Panc1 (cell line): ENCODE measurements around the gene AQP1. TPM values are rescaled to one million over a fixed set of nuclear protein-coding genes. Genes with fewer than 3 reads are reported as not detected.

Source experiments
- ATAC-seq: fragments of 200-7000 bp; cut with Tn5 transposase; 2 replicates; pipeline ENCODE4 v1.9.1; 2020; ENCODE audit warnings: mild to moderate bottlenecking, moderate library complexity
- BruUV-seq: library from RNA; stranded (reverse); fragments of 400-500 nt; replicated peaks from 2 replicates; lab custom pipeline; 2021; lab: Mats Ljungman, UMichigan
- CTCF ChIA-PET: fragments of 300-600 bp; sonication (Branson Sonifier 250); formaldehyde crosslinking; loops from one replicate; lab custom pipeline; 2022; ENCODE audit warnings: antibody characterized with exemption; lab: Charles Lee
- POLR2A ChIA-PET: fragments of 300-600 bp; sonication (Branson Sonifier 250); formaldehyde crosslinking; loops from one replicate; lab custom pipeline; 2022; ENCODE audit warnings: antibody characterized with exemption; lab: Charles Lee
- DNase-seq: peaks from one replicate; pipeline ENCODE4 v3.0.0-alpha.2; 2010; ENCODE audit warnings: low read depth, low spot score
- H3K27ac ChIP-seq: 2 replicates; pipeline ENCODE4 v1.5.1; 2011; ENCODE audit warnings: mild to moderate bottlenecking, low read length, inconsistent platforms
- H3K27me3 ChIP-seq: fragments of 200-500 bp; sonication (Bioruptor generic); 2 replicates; pipeline ENCODE4 v1.6.0; 2014; ENCODE audit warnings: low read length, inconsistent platforms; ENCODE audit not compliant: control insufficient read depth, insufficient read depth
- H3K36me3 ChIP-seq: fragments of 200-500 bp; sonication (Bioruptor generic); 2 replicates; pipeline ENCODE4 v1.5.1; 2014; ENCODE audit warnings: inconsistent platforms, mild to moderate bottlenecking, low read length, moderate library complexity; ENCODE audit not compliant: control insufficient read depth, insufficient read depth
- H3K4me1 ChIP-seq: 2 replicates; pipeline ENCODE4 v1.5.1; 2011; ENCODE audit warnings: inconsistent platforms, mild to moderate bottlenecking, low read length, moderate library complexity; ENCODE audit not compliant: control insufficient read depth, insufficient read depth
- H3K4me3 ChIP-seq, 2 experiments: 2 replicates each; pipeline ENCODE4 v1.5.1; 2011 to 2012; ENCODE audit warnings: low read depth in 2 of 2, low read length in 2 of 2, mild to moderate bottlenecking in 2 of 2, inconsistent platforms in 1 of 2, moderate library complexity in 1 of 2
- H3K9me3 ChIP-seq: fragments of 200-500 bp; sonication (Bioruptor generic); 2 replicates; pipeline ENCODE4 v1.5.1; 2014; ENCODE audit warnings: low read depth, mild to moderate bottlenecking, inconsistent platforms, low read length, moderate library complexity; ENCODE audit not compliant: control insufficient read depth, insufficient read depth
- POLR2AphosphoS5 ChIP-seq: IDR thresholded peaks from 2 replicates; pipeline ENCODE4 v1.6.1; 2012; ENCODE audit warnings: mild to moderate bottlenecking, low read depth, low read length, moderate library complexity
- SIN3A ChIP-seq: IDR thresholded peaks from 2 replicates; pipeline ENCODE4 v1.6.1; 2012; ENCODE audit warnings: low read depth, mild to moderate bottlenecking, low read length, moderate library complexity, borderline replicate concordance; ENCODE audit not compliant: insufficient read depth
- TCF7L2 ChIP-seq: IDR thresholded peaks from 2 replicates; pipeline ENCODE4 v1.6.1; 2011; ENCODE audit warnings: mild to moderate bottlenecking, low read depth, low read length, inconsistent platforms
- in situ Hi-C: cut with HindIII; loops from 2 replicates; pipeline ENCODE4 v1.10.0; 2016; ENCODE audit warnings: low sequenced_read_pairs, low pct_unique_long_range_greater_than_20kb
- intact Hi-C: fragments of 100-400 bp; cut with micrococcal nuclease; formaldehyde crosslinking; loops from one replicate; pipeline ENCODE4 v1.10.0; 2022; ENCODE audit not compliant: unreplicated experiment
- total RNA-seq: library from RNA; stranded (reverse); gene quantifications from one replicate; pipeline ENCODE4 v1.2.1, GENCODE V29; 2021; ENCODE audit not compliant: unreplicated experiment
- TF ChIP-seq, protein P1 (sequence below), 2 experiments: IDR thresholded peaks; 2 replicates each; pipeline ENCODE4 v1.6.1; 2011 to 2012; ENCODE audit warnings: low read depth in 2 of 2, control low read depth in 1 of 2, low read length in 1 of 2, mild to moderate bottlenecking in 1 of 2, moderate library complexity in 1 of 2; ENCODE audit not compliant: insufficient read depth in 1 of 2
- TF ChIP-seq, protein P2 (sequence below): fragments of 450-650 bp; IDR thresholded peaks from 2 replicates; pipeline ENCODE4 v1.5.1; 2017; ENCODE audit warnings: mild to moderate bottlenecking

Gene AQP1
- total RNA-seq, 1 experiment from 2014 or later: 0.57 TPM

DNA sequence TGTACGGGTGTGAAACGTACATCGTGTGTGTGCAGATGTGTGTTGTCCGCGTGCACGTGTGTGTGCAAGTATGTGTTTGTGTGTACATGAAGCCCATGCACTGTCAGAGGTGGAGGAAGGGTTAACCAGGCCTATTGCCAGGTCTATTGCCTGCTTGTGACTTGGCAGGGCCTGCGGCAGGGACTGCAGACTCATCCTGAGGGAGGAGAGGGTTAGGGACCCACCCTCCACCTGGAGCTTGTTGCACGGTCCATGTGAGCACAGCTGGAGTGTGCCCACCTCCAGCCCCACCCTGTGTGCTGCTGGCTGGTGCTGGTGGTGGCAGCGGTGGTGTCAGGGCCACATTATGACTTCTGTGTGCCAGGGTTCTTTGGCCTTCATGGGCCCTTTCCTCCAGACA, 7.1 kb upstream of the AQP1 start:
- in situ Hi-C loops: no loop called here
- Histone ChIP-seq H3K27ac (no peak overlapping the region), H3K36me3 (no peaks in the 10 kb centered on the region), H3K4me3 (no peak overlapping the region), H3K27me3 (no peaks in the 10 kb centered on the region), H3K9me3 (no peaks in the 10 kb centered on the region), H3K4me1 (no peaks in the 10 kb centered on the region)
- ATAC-seq: no peak
- intact Hi-C loops: loop anchor here (10.0 kb wide), 1 partner anchor 100 kb away; no protein-coding TSS in a partner anchor
- ChIA-PET CTCF (no interaction called here), POLR2A (no interaction called here)
- no peak for TF ChIP-seq TCF7L2
- TF ChIP-seq SIN3A: no peak
- TF ChIP-seq, protein P1, sequence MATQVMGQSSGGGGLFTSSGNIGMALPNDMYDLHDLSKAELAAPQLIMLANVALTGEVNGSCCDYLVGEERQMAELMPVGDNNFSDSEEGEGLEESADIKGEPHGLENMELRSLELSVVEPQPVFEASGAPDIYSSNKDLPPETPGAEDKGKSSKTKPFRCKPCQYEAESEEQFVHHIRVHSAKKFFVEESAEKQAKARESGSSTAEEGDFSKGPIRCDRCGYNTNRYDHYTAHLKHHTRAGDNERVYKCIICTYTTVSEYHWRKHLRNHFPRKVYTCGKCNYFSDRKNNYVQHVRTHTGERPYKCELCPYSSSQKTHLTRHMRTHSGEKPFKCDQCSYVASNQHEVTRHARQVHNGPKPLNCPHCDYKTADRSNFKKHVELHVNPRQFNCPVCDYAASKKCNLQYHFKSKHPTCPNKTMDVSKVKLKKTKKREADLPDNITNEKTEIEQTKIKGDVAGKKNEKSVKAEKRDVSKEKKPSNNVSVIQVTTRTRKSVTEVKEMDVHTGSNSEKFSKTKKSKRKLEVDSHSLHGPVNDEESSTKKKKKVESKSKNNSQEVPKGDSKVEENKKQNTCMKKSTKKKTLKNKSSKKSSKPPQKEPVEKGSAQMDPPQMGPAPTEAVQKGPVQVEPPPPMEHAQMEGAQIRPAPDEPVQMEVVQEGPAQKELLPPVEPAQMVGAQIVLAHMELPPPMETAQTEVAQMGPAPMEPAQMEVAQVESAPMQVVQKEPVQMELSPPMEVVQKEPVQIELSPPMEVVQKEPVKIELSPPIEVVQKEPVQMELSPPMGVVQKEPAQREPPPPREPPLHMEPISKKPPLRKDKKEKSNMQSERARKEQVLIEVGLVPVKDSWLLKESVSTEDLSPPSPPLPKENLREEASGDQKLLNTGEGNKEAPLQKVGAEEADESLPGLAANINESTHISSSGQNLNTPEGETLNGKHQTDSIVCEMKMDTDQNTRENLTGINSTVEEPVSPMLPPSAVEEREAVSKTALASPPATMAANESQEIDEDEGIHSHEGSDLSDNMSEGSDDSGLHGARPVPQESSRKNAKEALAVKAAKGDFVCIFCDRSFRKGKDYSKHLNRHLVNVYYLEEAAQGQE (IDR thresholded peaks at IDR 0.05; ENCODE audit: insufficient read depth in 1 of 2, low read depth in 2 of 2, low read length in 1 of 2): no peak
- TF ChIP-seq POLR2AphosphoS5: no peak
- TF ChIP-seq, protein P2, sequence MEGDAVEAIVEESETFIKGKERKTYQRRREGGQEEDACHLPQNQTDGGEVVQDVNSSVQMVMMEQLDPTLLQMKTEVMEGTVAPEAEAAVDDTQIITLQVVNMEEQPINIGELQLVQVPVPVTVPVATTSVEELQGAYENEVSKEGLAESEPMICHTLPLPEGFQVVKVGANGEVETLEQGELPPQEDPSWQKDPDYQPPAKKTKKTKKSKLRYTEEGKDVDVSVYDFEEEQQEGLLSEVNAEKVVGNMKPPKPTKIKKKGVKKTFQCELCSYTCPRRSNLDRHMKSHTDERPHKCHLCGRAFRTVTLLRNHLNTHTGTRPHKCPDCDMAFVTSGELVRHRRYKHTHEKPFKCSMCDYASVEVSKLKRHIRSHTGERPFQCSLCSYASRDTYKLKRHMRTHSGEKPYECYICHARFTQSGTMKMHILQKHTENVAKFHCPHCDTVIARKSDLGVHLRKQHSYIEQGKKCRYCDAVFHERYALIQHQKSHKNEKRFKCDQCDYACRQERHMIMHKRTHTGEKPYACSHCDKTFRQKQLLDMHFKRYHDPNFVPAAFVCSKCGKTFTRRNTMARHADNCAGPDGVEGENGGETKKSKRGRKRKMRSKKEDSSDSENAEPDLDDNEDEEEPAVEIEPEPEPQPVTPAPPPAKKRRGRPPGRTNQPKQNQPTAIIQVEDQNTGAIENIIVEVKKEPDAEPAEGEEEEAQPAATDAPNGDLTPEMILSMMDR: no peak
- no TSS peak for BruUV-seq
- DNase-seq: no peak

DNA sequence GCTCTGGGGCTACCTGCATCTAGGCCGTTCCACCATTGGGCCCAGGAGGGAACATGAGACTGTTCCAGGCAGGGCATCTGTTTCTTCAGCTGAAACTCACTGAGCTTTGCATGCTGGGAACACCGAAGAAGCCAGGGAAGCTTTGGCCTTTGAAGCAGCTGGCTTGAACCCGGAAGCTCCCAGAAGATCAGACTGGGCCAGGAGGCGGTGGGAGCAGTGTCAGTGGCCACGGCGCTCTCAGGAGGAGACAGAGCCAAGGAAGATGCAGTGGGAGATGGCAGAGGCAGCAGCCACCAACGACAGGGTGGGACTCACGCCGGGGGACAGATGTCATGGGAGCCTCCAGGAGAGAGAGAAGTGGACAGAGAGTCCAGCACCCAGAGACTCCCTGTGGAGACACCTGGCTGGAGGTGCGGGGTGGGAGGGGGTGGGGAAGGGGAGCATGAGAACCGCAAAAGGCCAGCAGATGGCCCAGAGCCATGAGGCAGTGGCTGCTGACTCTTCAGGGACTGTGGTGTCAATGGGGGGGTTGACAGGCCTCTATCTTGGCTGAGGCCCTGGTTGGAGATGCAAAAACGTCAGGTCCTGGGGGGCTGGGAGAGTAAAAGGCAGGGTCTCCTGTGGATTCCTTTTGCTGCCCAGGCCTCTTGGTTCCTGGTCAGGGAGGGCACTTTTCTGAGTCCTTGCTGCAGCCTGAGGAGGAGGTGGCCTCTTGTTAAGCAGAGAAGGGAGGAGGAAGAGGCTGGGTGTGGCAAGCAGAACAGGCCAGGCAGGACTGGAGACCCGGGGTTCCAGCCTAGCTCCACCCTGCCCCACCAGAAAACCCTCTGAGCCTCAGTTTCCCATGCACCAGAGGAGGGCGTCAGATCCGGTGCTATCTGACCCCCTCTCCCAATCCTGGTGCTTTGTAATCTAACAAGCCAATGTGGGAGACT, 6.3 kb upstream of the AQP1 start:
- DNase-seq: no peak
- H3K4me1 ChIP-seq: no peaks in the 10 kb centered on the region

More for the DNA sequence above, 6.3 kb upstream of the AQP1 start:
- CTCF ChIA-PET: interaction anchor here (0.6 kb wide), 1 partner anchor 25 kb away, joined by 3 read pairs; no protein-coding TSS in a partner anchor
- no peak overlapping the region for H3K4me3 ChIP-seq
- no peak for ATAC-seq
- no peaks in the 10 kb centered on the region for H3K27me3 ChIP-seq
- no peaks in the 10 kb centered on the region for H3K9me3 ChIP-seq
- intact Hi-C loops (loop anchor here (10.0 kb wide), 1 partner anchor 101 kb away; no protein-coding TSS in a partner anchor), in situ Hi-C loops (no loop called here)
- H3K27ac ChIP-seq: no peak overlapping the region
- POLR2A ChIA-PET: no interaction called here
- TF ChIP-seq, protein P1 (IDR thresholded peaks at IDR 0.05; ENCODE audit: insufficient read depth in 1 of 2, low read depth in 2 of 2, low read length in 1 of 2): no peak
- no TSS peak for BruUV-seq
- H3K36me3 ChIP-seq: no peaks in the 10 kb centered on the region
